A549 (cell line): Measurements from ENCODE around the gene RGP1.

Experiments used
- CHD4 ChIP-seq: fragments of 200-600 bp; sonication (generic); IDR thresholded peaks from 2 replicates; pipeline ENCODE4 v1.6.1; 2016; ENCODE audit warnings: antibody characterized with exemption, mild to moderate bottlenecking, borderline replicate concordance
- CTCF ChIP-seq: fragments of >200 bp; sonication (Bioruptor Twin); formaldehyde crosslinking; IDR thresholded peaks from 3 replicates; pipeline ENCODE4 v1.5.1; 2016
- HOXA7 ChIP-seq: fragments of 250-450 bp; sonication (Bioruptor Pico); IDR thresholded peaks from 2 replicates; pipeline ENCODE4 v1.5.0; 2020; ENCODE audit warnings: mild to moderate bottlenecking, moderate library complexity
- MAFK ChIP-seq: fragments of 450-650 bp; IDR thresholded peaks from 2 replicates; pipeline ENCODE4 v1.6.1; 2014; ENCODE audit not compliant: partially characterized antibody
- POLR2A ChIP-seq: IDR thresholded peaks from 2 replicates; pipeline ENCODE4 v1.6.1; 2012; ENCODE audit warnings: mild to moderate bottlenecking, low read length

- TF ChIP-seq CTCF (no peak), MAFK (no peak), POLR2A (no peak), CHD4 (no peak), HOXA7 (CRISPR knock-in tag) (no peak)
Measured at GRCh38 chr9:35726931-35727330, 22.2 kb upstream of the RGP1 start.
